SK-N-SH (cell line): ENCODE measurements around the gene DNAJB1. TPM values are rescaled to one million over a fixed set of nuclear protein-coding genes. Genes with fewer than 3 reads are reported as not detected.

Source experiments
- CTCF ChIA-PET: fragments of 300-600, 350-600 bp; formaldehyde crosslinking; extraction: SDS; loops from one replicate; lab custom pipeline; 2021; lab: Yijun Ruan, JAX
- POLR2A ChIA-PET: fragments of 350-600 bp; sonication (Branson Sonifier 250); formaldehyde crosslinking; extraction: SDS; loops from one replicate; lab custom pipeline; 2020; ENCODE audit warnings: antibody characterized with exemption, inconsistent platforms; lab: Yijun Ruan, JAX
- DNase-seq: peaks from one replicate; pipeline ENCODE4 v3.0.0; 2012
- H2AFZ ChIP-seq: fragments of 200-600 bp; sonication (generic); 2 replicates; pipeline ENCODE4 v1.8.1; 2016; ENCODE audit warnings: antibody characterized with exemption, mild to moderate bottlenecking, low read depth
- H3F3A ChIP-seq: fragments of 200-600 bp; sonication (generic); replicated peaks from 2 replicates; pipeline ENCODE3; 2016; ENCODE audit warnings: antibody characterized with exemption, mild to moderate bottlenecking; ENCODE audit not compliant: insufficient read depth
- H3K27ac ChIP-seq, 2 experiments: fragments of 200-500 bp in 1 of 2; fragments of 200-600 bp in 1 of 2; sonication (Bioruptor generic) in 1 of 2; sonication (generic), shearing (Covaris generic) in 1 of 2; 2 replicates each; pipeline versions ENCODE4 v1.5.1 to v1.6.1; 2014 to 2016; ENCODE audit warnings: low read depth in 2 of 2, inconsistent platforms in 1 of 2, low read length in 1 of 2, mild to moderate bottlenecking in 1 of 2, mixed read lengths in 1 of 2
- H3K27me3 ChIP-seq: fragments of 200-600 bp; sonication (generic), shearing (Covaris generic); 2 replicates; pipeline ENCODE4 v1.6.1; 2016; ENCODE audit warnings: mixed run types; ENCODE audit not compliant: insufficient read depth
- H3K36me3 ChIP-seq, 2 experiments: fragments of 200-500 bp in 1 of 2; fragments of 200-600 bp in 1 of 2; sonication (Bioruptor generic) in 1 of 2; sonication (generic) in 1 of 2; replicated peaks in 1 of 2; 2 replicates each; pipeline versions ENCODE3 to v1.5.1; 2014 to 2016; ENCODE audit warnings: low read length in 1 of 2, mild to moderate bottlenecking in 1 of 2; ENCODE audit not compliant: insufficient read depth in 2 of 2, control insufficient read depth in 1 of 2
- H3K4me1 ChIP-seq, 2 experiments: fragments of 200-500 bp in 1 of 2; fragments of 200-600 bp in 1 of 2; sonication (Bioruptor generic) in 1 of 2; sonication (generic), shearing (Covaris generic) in 1 of 2; 2 replicates each; pipeline versions ENCODE4 v1.5.1 to v1.6.1; 2014 to 2016; ENCODE audit warnings: low read depth in 1 of 2, low read length in 1 of 2, mixed run types in 1 of 2; ENCODE audit not compliant: insufficient read depth in 2 of 2, control insufficient read depth in 1 of 2
- H3K4me2 ChIP-seq: fragments of 200-600 bp; sonication (generic), shearing (Covaris generic); 2 replicates; pipeline ENCODE4 v1.6.1; 2017; ENCODE audit warnings: mixed run types
- H3K4me3 ChIP-seq, 2 experiments: fragments of 200-500 bp in 1 of 2; fragments of 200-600 bp in 1 of 2; sonication (Bioruptor generic) in 1 of 2; sonication (generic), shearing (Covaris generic) in 1 of 2; 2 replicates each; pipeline versions ENCODE4 v1.5.1 to v1.8.1; 2014 to 2016; ENCODE audit warnings: low read depth in 2 of 2, inconsistent platforms in 1 of 2, low read length in 1 of 2, mild to moderate bottlenecking in 1 of 2, mixed read lengths in 1 of 2, moderate library complexity in 1 of 2
- H3K79me2 ChIP-seq: fragments of 200-600 bp; sonication (generic); 2 replicates; pipeline ENCODE4 v1.8.1; 2017; ENCODE audit warnings: mild to moderate bottlenecking; ENCODE audit not compliant: insufficient read depth
- H3K9ac ChIP-seq: fragments of 200-600 bp; sonication (generic); 2 replicates; pipeline ENCODE4 v1.6.1; 2017; ENCODE audit warnings: mixed run types
- H3K9me2 ChIP-seq: fragments of 200-600 bp; sonication (generic); 2 replicates; pipeline ENCODE4 v1.6.1; 2017; ENCODE audit warnings: mixed run types
- H3K9me3 ChIP-seq: fragments of 200-600 bp; sonication (generic); 2 replicates; pipeline ENCODE4 v1.6.1; 2017; ENCODE audit warnings: mixed run types, mild to moderate bottlenecking, moderate library complexity
- H4K20me1 ChIP-seq: fragments of 200-600 bp; sonication (generic); 2 replicates; pipeline ENCODE4 v1.6.1; 2017; ENCODE audit warnings: mild to moderate bottlenecking, mixed run types; ENCODE audit not compliant: insufficient read depth
- EP300 ChIP-seq, 2 experiments: IDR thresholded peaks; 2 replicates each; pipeline versions ENCODE4 v1.4.0 to v1.6.1; 2012; ENCODE audit warnings: borderline replicate concordance in 1 of 2, low read depth in 1 of 2, low read length in 1 of 2
- IRF3 ChIP-seq: fragments of 150-350 bp; IDR thresholded peaks from 2 replicates; pipeline ENCODE4 v1.6.1; 2016; ENCODE audit warnings: mild to moderate bottlenecking, low read depth, low read length
- MAX ChIP-seq: IDR thresholded peaks from 2 replicates; pipeline ENCODE4 v1.4.0; 2012; ENCODE audit warnings: low read depth
- MEF2A ChIP-seq: IDR thresholded peaks from 2 replicates; pipeline ENCODE4 v1.4.0; 2012; ENCODE audit warnings: low read depth, borderline replicate concordance
- MXI1 ChIP-seq: IDR thresholded peaks from 2 replicates; pipeline ENCODE4 v1.6.1; 2012; ENCODE audit warnings: mild to moderate bottlenecking, low read depth, low read length, improper control_type of control experiment
- NRF1 ChIP-seq: IDR thresholded peaks from 2 replicates; pipeline ENCODE4 v1.6.1; 2012; ENCODE audit warnings: low read depth, mild to moderate bottlenecking, low read length
- PBX3 ChIP-seq: IDR thresholded peaks from 2 replicates; pipeline ENCODE4; 2012
- POLR2AphosphoS5 ChIP-seq: IDR thresholded peaks from 2 replicates; pipeline ENCODE4 v1.6.1; 2012; ENCODE audit warnings: low read depth, low read length
- RCOR1 ChIP-seq: fragments of 150-350 bp; IDR thresholded peaks from 2 replicates; pipeline ENCODE4 v1.6.1; 2017; ENCODE audit warnings: antibody characterized with exemption, low read length
- RFX5 ChIP-seq: IDR thresholded peaks from 2 replicates; pipeline ENCODE4 v1.6.1; 2012; ENCODE audit warnings: mild to moderate bottlenecking, improper control_type of control experiment, low read length
- SIN3A ChIP-seq: IDR thresholded peaks from 2 replicates; pipeline ENCODE4 v1.6.1; 2012; ENCODE audit warnings: low read depth, mild to moderate bottlenecking, low read length, moderate library complexity, borderline replicate concordance
- TAF1 ChIP-seq: IDR thresholded peaks from 2 replicates; pipeline ENCODE4 v1.6.1; 2012; ENCODE audit warnings: low read depth, mild to moderate bottlenecking, low read length, moderate library complexity, borderline replicate concordance
- USF2 ChIP-seq: fragments of 150-350 bp; IDR thresholded peaks from 2 replicates; pipeline ENCODE4 v1.6.1; 2017; ENCODE audit warnings: antibody characterized with exemption, low read length, low read depth, borderline replicate concordance
- WGBS: methylation state at CpG from one replicate; pipeline ENCODE4 v1.1.6; 2017; ENCODE audit warnings: low lambda C conversion rate; 5-methylcytosine and 5-hydroxymethylcytosine counted together
- polyA plus RNA-seq, 3 experiments: library from polyadenylated mRNA; depleted of rRNA; stranded (reverse); fragments of >200 nt; gene quantifications; 2 replicates each; pipeline ENCODE4 v1.2.3, GENCODE V29; 2012

DNAJB1 gene
- polyA plus RNA-seq, 1 of the 3 experiments (the other 2 are of a cell fraction): 103 TPM

- DNase-seq: peak; percentile 96
- H3K27me3 ChIP-seq: no peaks in the 10 kb centered on the region
- CTCF ChIA-PET: interaction anchor here (0.6 to 2.0 kb wide), 3 partner anchors 27 to 1691 kb away, joined by 3 to 6 read pairs (median 3); no protein-coding TSS in a partner anchor
- no peaks in the 10 kb centered on the region for H3K36me3 ChIP-seq
- no peaks in the 10 kb centered on the region for H4K20me1 ChIP-seq
- peak within 1 kb of the TSS; percentile 92 for H2AFZ ChIP-seq
- H3K9me3 ChIP-seq: no peaks in the 10 kb centered on the region
- peak within 1 kb of the TSS; percentile 74 to 89 for H3K27ac ChIP-seq
- under 1% methylated on average over 37 of the region's 59 CpGs for WGBS
- H3K4me3 ChIP-seq: peak within 1 kb of the TSS; percentile 75 to 91
- peaks cover 25% of the 10 kb centered on the region for H3F3A ChIP-seq
- peaks cover 11 to 12% of the 10 kb centered on the region in 2 experiments; a peak in 3 of 4 replicates for H3K4me1 ChIP-seq
- H3K9me2 ChIP-seq: no peaks in the 10 kb centered on the region
- peak within 1 kb of the TSS; percentile 76 for H3K9ac ChIP-seq
- peaks cover 47% of the 10 kb centered on the region for H3K79me2 ChIP-seq
- POLR2A ChIA-PET: interaction anchor here (1.0 kb wide), 1 partner anchor 11 kb away, joined by 3 read pairs; no protein-coding TSS in a partner anchor
- peak within 1 kb of the TSS; percentile 94 for H3K4me2 ChIP-seq
- TF ChIP-seq IRF3 (peak; percentile 40; the same call in 1 of the 2 replicates), SIN3A (peak; percentile 52; the same call in 1 of the 2 replicates), TAF1 (peak; percentile 94; the same call in 1 of the 2 replicates), MEF2A (no peak), USF2 (peak; percentile 11; the same call in 1 of the 2 replicates), RFX5 (peak; percentile 74), EP300 (IDR thresholded peaks at IDR 0.05; ENCODE audit: borderline replicate concordance in 1 of 2, low read depth in 1 of 2, low read length in 1 of 2) (no peak), PBX3 (peak; percentile 99), POLR2AphosphoS5 (peak; percentile 96), MAX (peak; percentile 19; the same call in 1 of the 2 replicates), MXI1 (peak; percentile 84), NRF1 (peak; percentile 86), RCOR1 (no peak)
- TF ChIP-seq, all 33 proteins: peak for 10
Observed at GRCh38 chr19:14529254-14530004, 11.2 kb upstream of the DNAJB1 start, which contains the start of gene TECR. Gene TECR (plus strand): TSS chr19:14529594. CDS start chr19:14529697, 103 bp downstream.
